Mononuclear cell (primary cell): ENCODE results near the gene RNF144A. TPM values are rescaled to one million over a fixed set of nuclear protein-coding genes. Genes with fewer than 3 reads are reported as not detected.
"Not testable (repeated sequence)": the region's sequence is repeated elsewhere in the genome, so short reads cannot be mapped to it uniquely, and the experiment has no call there.

Source experiments
- H3K27me3 ChIP-seq: 2 replicates; pipeline ENCODE4 v1.6.0; 2011; ENCODE audit warnings: low read length, control low read depth; ENCODE audit not compliant: insufficient read depth
- H3K4me1 ChIP-seq: 2 replicates; pipeline ENCODE4 v1.5.1; 2011; ENCODE audit warnings: mild to moderate bottlenecking, low read length, control low read depth; ENCODE audit not compliant: insufficient read depth
- H3K4me3 ChIP-seq: 2 replicates; pipeline ENCODE4 v1.5.1; 2011; ENCODE audit warnings: mild to moderate bottlenecking, low read length, moderate library complexity
- H3K9me3 ChIP-seq: 2 replicates; pipeline ENCODE4 v1.5.1; 2011; ENCODE audit warnings: low read depth, mild to moderate bottlenecking, control low read depth, low read length
- total RNA-seq: library from RNA; depleted of rRNA; stranded (reverse); fragments of >200 nt; gene quantifications from one replicate; pipeline ENCODE4 v1.2.3, GENCODE V29; 2012

The RNF144A gene
- total RNA-seq, 1 donor: 22.8 TPM

- H3K4me1 ChIP-seq: peaks cover 21% of the 10 kb centered on the region
- H3K4me3 ChIP-seq: no peak overlapping the region
- H3K9me3 ChIP-seq: no peaks in the 10 kb centered on the region
- no peaks in the 10 kb centered on the region for H3K27me3 ChIP-seq
Measured at GRCh38 chr2:6932206-6932605, 15.0 kb downstream of the RNF144A start.

GRCh38 chr2:6932828-6933227 lies 15.6 kb downstream of the RNF144A start:
- H3K4me1 ChIP-seq: peaks cover 21% of the 10 kb centered on the region

GRCh38 chr2:6933911-6934310 lies 16.7 kb downstream of the RNF144A start:
- no peaks in the 10 kb centered on the region for H3K9me3 ChIP-seq
- no peak overlapping the region for H3K4me3 ChIP-seq
- no peaks in the 10 kb centered on the region for H3K27me3 ChIP-seq
- peaks cover 16% of the 10 kb centered on the region for H3K4me1 ChIP-seq

More at GRCh38 chr2:6932828-6933227, 15.6 kb downstream of the RNF144A start:
- no peaks in the 10 kb centered on the region for H3K27me3 ChIP-seq
- H3K9me3 ChIP-seq: no peaks in the 10 kb centered on the region
- H3K4me3 ChIP-seq: no peak overlapping the region

- Histone ChIP-seq H3K4me3 (no peak overlapping the region), H3K27me3 (no peaks in the 10 kb centered on the region), H3K9me3 (no peaks in the 10 kb centered on the region), H3K4me1 (peaks cover 16% of the 10 kb centered on the region)
Measured at GRCh38 chr2:6934345-6934744, 17.1 kb downstream of the RNF144A start.

GRCh38 chr2:6934758-6935651 lies 17.8 kb downstream of the RNF144A start:
- no peaks in the 10 kb centered on the region for H3K27me3 ChIP-seq
- H3K4me3 ChIP-seq: no peak overlapping the region
- no peaks in the 10 kb centered on the region for H3K9me3 ChIP-seq
- H3K4me1 ChIP-seq: peaks cover 16% of the 10 kb centered on the region

GRCh38 chr2:6935652-6936020 lies 18.4 kb downstream of the RNF144A start:
- not testable (repeated sequence) for H3K9me3 ChIP-seq, H3K27me3 ChIP-seq, H3K4me3 ChIP-seq
- peaks cover 16% of the 10 kb centered on the region for H3K4me1 ChIP-seq

GRCh38 chr2:6937157-6937556 lies 19.9 kb downstream of the RNF144A start:
- Histone ChIP-seq H3K9me3 (no peaks in the 10 kb centered on the region), H3K4me3 (no peak overlapping the region), H3K27me3 (no peaks in the 10 kb centered on the region), H3K4me1 (peaks cover 16% of the 10 kb centered on the region)

- H3K4me1 ChIP-seq: peaks cover 16% of the 10 kb centered on the region
- no peaks in the 10 kb centered on the region for H3K27me3 ChIP-seq
- no peaks in the 10 kb centered on the region for H3K9me3 ChIP-seq
- no peak overlapping the region for H3K4me3 ChIP-seq
Measured at GRCh38 chr2:6937582-6937981, 20.4 kb downstream of the RNF144A start.

GRCh38 chr2:6939071-6939470 lies 21.9 kb downstream of the RNF144A start:
- Histone ChIP-seq H3K27me3 (no peaks in the 10 kb centered on the region), H3K9me3 (no peaks in the 10 kb centered on the region), H3K4me3 (no peak overlapping the region), H3K4me1 (peaks cover 19% of the 10 kb centered on the region)

- H3K27me3 ChIP-seq: no peaks in the 10 kb centered on the region
- peaks cover 22% of the 10 kb centered on the region for H3K4me1 ChIP-seq
- H3K9me3 ChIP-seq: no peaks in the 10 kb centered on the region
- H3K4me3 ChIP-seq: no peak overlapping the region
Measured at GRCh38 chr2:6940820-6941219, 23.6 kb downstream of the RNF144A start.

GRCh38 chr2:6941299-6942046 lies 24.3 kb downstream of the RNF144A start:
- Histone ChIP-seq H3K4me3 (no peak overlapping the region), H3K27me3 (no peaks in the 10 kb centered on the region), H3K9me3 (no peaks in the 10 kb centered on the region), H3K4me1 (peaks cover 20% of the 10 kb centered on the region)

GRCh38 chr2:6942848-6943247 lies 25.6 kb downstream of the RNF144A start:
- Histone ChIP-seq H3K4me1 (peaks cover 20% of the 10 kb centered on the region), H3K9me3 (no peaks in the 10 kb centered on the region), H3K4me3 (no peak overlapping the region), H3K27me3 (no peaks in the 10 kb centered on the region)

- H3K27me3 ChIP-seq: no peaks in the 10 kb centered on the region
- peaks cover 20% of the 10 kb centered on the region for H3K4me1 ChIP-seq
- no peak overlapping the region for H3K4me3 ChIP-seq
- no peaks in the 10 kb centered on the region for H3K9me3 ChIP-seq
Measured at GRCh38 chr2:6943523-6943922, 26.3 kb downstream of the RNF144A start.

- H3K4me1 ChIP-seq: peaks cover 20% of the 10 kb centered on the region
- H3K9me3 ChIP-seq: no peaks in the 10 kb centered on the region
- H3K4me3 ChIP-seq: no peak overlapping the region
- no peaks in the 10 kb centered on the region for H3K27me3 ChIP-seq
Measured at GRCh38 chr2:6943971-6944370, 26.8 kb downstream of the RNF144A start.

GRCh38 chr2:6944555-6944954 lies 27.3 kb downstream of the RNF144A start:
- no peak overlapping the region for H3K4me3 ChIP-seq
- H3K27me3 ChIP-seq: no peaks in the 10 kb centered on the region
- no peaks in the 10 kb centered on the region for H3K9me3 ChIP-seq
- H3K4me1 ChIP-seq: peaks cover 20% of the 10 kb centered on the region
